Measurements from ENCODE around the gene LZTFL1. TPM values are rescaled to one million over a fixed set of nuclear protein-coding genes. Genes with fewer than 3 reads are reported as not detected.

Gene LZTFL1
- total RNA-seq, 2 donors from 2014 or later: 12.1 to 19.8 TPM

DNA sequence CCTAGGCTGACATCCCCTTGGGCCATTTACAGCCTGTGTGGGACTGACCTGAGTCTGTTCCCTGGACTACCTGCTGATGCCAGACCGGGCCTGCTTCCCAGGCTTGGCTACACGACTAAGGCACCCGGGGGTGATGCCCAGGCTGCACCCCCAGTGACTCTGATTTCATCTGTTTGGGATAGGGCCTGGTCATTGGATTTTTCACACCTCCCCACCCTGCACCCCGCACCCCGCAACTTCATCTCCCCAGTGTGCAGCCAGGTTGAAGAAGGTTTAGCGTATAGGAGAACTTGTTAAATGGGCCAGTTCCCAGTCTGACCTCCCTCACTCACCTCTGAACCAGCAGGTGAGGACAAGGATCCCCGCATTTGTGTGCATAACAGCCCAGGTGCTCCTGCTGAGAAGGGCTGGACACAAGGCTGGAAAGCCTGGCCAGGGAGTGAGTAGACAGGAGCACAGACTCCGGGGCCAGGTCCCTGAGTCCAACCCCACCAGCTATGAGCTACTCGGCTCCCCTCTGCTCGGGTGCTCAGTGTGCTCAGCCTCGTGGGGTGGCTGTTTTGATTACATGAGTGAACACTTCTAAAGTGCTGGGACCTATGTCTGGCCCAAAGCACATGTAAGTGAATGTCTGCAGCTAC lies 64.1 kb downstream of the LZTFL1 start:
- no peak overlapping the region for H3K9ac ChIP-seq (ENCODE audit: extremely low read depth, low read length, poor library complexity, severe bottlenecking)
- no peaks in the 10 kb centered on the region for H3K9me3 Mint-ChIP-seq
- no peaks in the 10 kb centered on the region for H3K36me3 ChIP-seq (ENCODE audit: control insufficient read depth, insufficient read depth, low read length)
- TF ChIP-seq, protein P1, sequence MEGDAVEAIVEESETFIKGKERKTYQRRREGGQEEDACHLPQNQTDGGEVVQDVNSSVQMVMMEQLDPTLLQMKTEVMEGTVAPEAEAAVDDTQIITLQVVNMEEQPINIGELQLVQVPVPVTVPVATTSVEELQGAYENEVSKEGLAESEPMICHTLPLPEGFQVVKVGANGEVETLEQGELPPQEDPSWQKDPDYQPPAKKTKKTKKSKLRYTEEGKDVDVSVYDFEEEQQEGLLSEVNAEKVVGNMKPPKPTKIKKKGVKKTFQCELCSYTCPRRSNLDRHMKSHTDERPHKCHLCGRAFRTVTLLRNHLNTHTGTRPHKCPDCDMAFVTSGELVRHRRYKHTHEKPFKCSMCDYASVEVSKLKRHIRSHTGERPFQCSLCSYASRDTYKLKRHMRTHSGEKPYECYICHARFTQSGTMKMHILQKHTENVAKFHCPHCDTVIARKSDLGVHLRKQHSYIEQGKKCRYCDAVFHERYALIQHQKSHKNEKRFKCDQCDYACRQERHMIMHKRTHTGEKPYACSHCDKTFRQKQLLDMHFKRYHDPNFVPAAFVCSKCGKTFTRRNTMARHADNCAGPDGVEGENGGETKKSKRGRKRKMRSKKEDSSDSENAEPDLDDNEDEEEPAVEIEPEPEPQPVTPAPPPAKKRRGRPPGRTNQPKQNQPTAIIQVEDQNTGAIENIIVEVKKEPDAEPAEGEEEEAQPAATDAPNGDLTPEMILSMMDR (conservative IDR thresholded peaks at IDR 0.05): no peak
- peak; percentile 24 for DNase-seq
- 92% methylated on average over 7 to 11 of the region's 11 CpGs for WGBS, 2 experiments (ENCODE audit: insufficient coverage in 1 of 2, insufficient read length in 1 of 2)
- peaks cover 10% of the 10 kb centered on the region for H3K27me3 Mint-ChIP-seq (ENCODE audit: insufficient read depth)
- no peak overlapping the region for H3K27ac Mint-ChIP-seq
- H3K4me1 ChIP-seq (ENCODE audit: control insufficient read depth, insufficient read depth, low read length): no peaks in the 10 kb centered on the region
- no peak overlapping the region for H3K27ac ChIP-seq (ENCODE audit: low read depth, low read length)
- no peaks in the 10 kb centered on the region for H3K27me3 ChIP-seq (ENCODE audit: control insufficient read depth, insufficient read depth, low read length, poor library complexity, severe bottlenecking)
- no peaks in the 10 kb centered on the region for H3K36me3 Mint-ChIP-seq (ENCODE audit: low read depth)
- no peak overlapping the region for H3K4me3 Mint-ChIP-seq
- H3K9me3 ChIP-seq (ENCODE audit: control insufficient read depth, low read length): no peaks in the 10 kb centered on the region
- H3K4me3 ChIP-seq (ENCODE audit: low read length): no peak overlapping the region
- H3K4me1 Mint-ChIP-seq: peaks cover 21% of the 10 kb centered on the region

DNA sequence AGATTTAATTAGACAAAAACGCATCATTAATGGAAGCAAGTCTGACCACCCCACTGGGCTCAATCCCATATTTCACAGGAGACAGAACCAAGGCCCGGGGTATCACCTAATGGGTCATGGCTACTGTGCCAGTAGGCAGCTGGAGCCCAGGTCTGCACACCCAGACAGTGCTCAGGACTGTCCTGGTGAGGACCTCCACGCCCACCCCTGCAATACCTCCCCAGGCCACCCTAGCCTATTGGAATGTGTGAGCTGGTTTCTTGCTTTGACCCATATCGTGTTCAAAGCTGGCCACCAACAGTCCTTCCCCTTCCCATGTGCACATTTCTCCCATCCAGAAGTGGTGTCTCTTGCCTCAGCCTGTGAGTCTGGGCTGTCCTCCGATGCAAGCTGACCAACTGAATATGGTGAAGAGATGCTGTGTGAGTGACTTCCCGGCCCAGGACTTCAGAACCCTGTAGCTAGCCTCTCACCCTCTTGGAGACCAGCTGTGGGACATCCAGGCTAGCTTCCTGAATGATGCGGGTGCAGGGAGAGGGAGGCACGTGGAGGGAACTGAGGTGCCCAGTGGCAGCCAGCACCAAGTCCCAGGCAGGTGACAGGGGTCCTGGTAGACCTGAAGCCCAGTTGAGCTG lies 64.7 kb downstream of the LZTFL1 start:
- no peaks in the 10 kb centered on the region for H3K27me3 ChIP-seq (ENCODE audit: control insufficient read depth, insufficient read depth, low read length, poor library complexity, severe bottlenecking)
- no peak overlapping the region for H3K27ac ChIP-seq (ENCODE audit: low read depth, low read length)
- TF ChIP-seq, protein P1 (conservative IDR thresholded peaks at IDR 0.05): no peak
- no peak overlapping the region for H3K27ac Mint-ChIP-seq
- DNase-seq: peak; percentile 39
- H3K4me3 ChIP-seq (ENCODE audit: low read length): no peak overlapping the region
- H3K36me3 Mint-ChIP-seq (ENCODE audit: low read depth): no peaks in the 10 kb centered on the region
- H3K36me3 ChIP-seq (ENCODE audit: control insufficient read depth, insufficient read depth, low read length): no peaks in the 10 kb centered on the region
- no peaks in the 10 kb centered on the region for H3K4me1 ChIP-seq (ENCODE audit: control insufficient read depth, insufficient read depth, low read length)
- 89 to 92% methylated on average over 6 to 8 of the region's 8 CpGs for WGBS, 2 experiments (ENCODE audit: insufficient coverage in 1 of 2, insufficient read length in 1 of 2)
- H3K4me1 Mint-ChIP-seq: peaks cover 21% of the 10 kb centered on the region
- H3K9me3 ChIP-seq (ENCODE audit: control insufficient read depth, low read length): no peaks in the 10 kb centered on the region
- no peak overlapping the region for H3K9ac ChIP-seq (ENCODE audit: extremely low read depth, low read length, poor library complexity, severe bottlenecking)
- no peak overlapping the region for H3K4me3 Mint-ChIP-seq
- H3K9me3 Mint-ChIP-seq: no peaks in the 10 kb centered on the region
- H3K27me3 Mint-ChIP-seq (ENCODE audit: insufficient read depth): peaks cover 15% of the 10 kb centered on the region

DNA sequence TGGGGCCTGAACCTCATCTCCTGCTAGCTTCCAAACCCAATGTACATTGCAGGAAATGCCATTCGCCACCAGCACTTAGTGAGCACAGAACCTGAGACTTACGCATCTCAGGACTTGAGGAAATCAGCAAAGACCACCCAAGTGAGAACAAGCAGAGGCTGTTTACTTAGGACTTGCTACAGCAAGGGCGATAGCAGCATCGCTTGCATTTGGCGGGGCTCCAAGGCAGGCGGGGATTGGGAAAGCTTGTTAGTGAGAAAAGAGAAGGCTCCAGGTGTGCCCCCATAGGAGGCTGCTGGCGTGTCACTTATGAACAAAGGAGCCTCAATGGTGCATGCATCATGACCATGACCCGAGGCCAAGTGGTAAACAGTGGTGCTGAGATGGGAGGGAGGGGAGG lies 65.3 kb downstream of the LZTFL1 start:
- H3K4me3 Mint-ChIP-seq: no peak overlapping the region
- peaks cover 20% of the 10 kb centered on the region for H3K27me3 Mint-ChIP-seq (ENCODE audit: insufficient read depth)
- H3K9me3 ChIP-seq (ENCODE audit: control insufficient read depth, low read length): no peaks in the 10 kb centered on the region
- no peaks in the 10 kb centered on the region for H3K36me3 Mint-ChIP-seq (ENCODE audit: low read depth)
- peak; percentile 37 for DNase-seq
- H3K27ac ChIP-seq (ENCODE audit: low read depth, low read length): no peak overlapping the region
- H3K27me3 ChIP-seq (ENCODE audit: control insufficient read depth, insufficient read depth, low read length, poor library complexity, severe bottlenecking): no peaks in the 10 kb centered on the region
- H3K9ac ChIP-seq (ENCODE audit: extremely low read depth, low read length, poor library complexity, severe bottlenecking): no peak overlapping the region
- H3K4me3 ChIP-seq (ENCODE audit: low read length): no peak overlapping the region
- WGBS, 2 experiments (ENCODE audit: insufficient coverage in 1 of 2, insufficient read length in 1 of 2): 90 to 99% methylated on average over 7 to 8 of the region's 8 CpGs
- no peaks in the 10 kb centered on the region for H3K36me3 ChIP-seq (ENCODE audit: control insufficient read depth, insufficient read depth, low read length)
- peaks cover 21% of the 10 kb centered on the region for H3K4me1 Mint-ChIP-seq
- no peaks in the 10 kb centered on the region for H3K9me3 Mint-ChIP-seq
- TF ChIP-seq, protein P1 (conservative IDR thresholded peaks at IDR 0.05): no peak
- no peak overlapping the region for H3K27ac Mint-ChIP-seq
- H3K4me1 ChIP-seq (ENCODE audit: control insufficient read depth, insufficient read depth, low read length): no peaks in the 10 kb centered on the region

All from endodermal cell (in vitro differentiated cells).